Dermis lymphatic vessel endothelial cell (primary cell): ENCODE measurements around the gene LSM6. TPM values are rescaled to one million over a fixed set of nuclear protein-coding genes. Genes with fewer than 3 reads are reported as not detected.

Source experiments
- total RNA-seq: library from RNA; depleted of rRNA; stranded (reverse); fragments of >200 nt; gene quantifications from 2 replicates; pipeline ENCODE4 v1.2.1, GENCODE V29; 2014

LSM6 gene
- total RNA-seq, result 23.3 and 30.3 TPM in 2 replicates

GRCh38 chr4:146175541-146176453 lies at the start of gene LSM6:
Gene LSM6 (plus strand): TSS chr4:146175718. CDS start chr4:146182922, 7,204 bp downstream.

GRCh38 chr4:146214238-146214637 lies 38.7 kb downstream of the LSM6 start, which contains the start of gene REELD1:
Gene REELD1 (plus strand): TSS chr4:146214538. CDS start chr4:146216953, 2,415 bp downstream.

Other genes with a start within 250 kb of the LSM6 start
- 1.2 and 1.5 TPM in 2 replicates for gene ZNF827, start 236.9 kb upstream of the LSM6 start, total RNA-seq
- not detected in 2 replicates for gene REELD1, start 38.8 kb downstream of the LSM6 start, total RNA-seq